ENCODE measurements around the gene NFATC2.

DNA sequence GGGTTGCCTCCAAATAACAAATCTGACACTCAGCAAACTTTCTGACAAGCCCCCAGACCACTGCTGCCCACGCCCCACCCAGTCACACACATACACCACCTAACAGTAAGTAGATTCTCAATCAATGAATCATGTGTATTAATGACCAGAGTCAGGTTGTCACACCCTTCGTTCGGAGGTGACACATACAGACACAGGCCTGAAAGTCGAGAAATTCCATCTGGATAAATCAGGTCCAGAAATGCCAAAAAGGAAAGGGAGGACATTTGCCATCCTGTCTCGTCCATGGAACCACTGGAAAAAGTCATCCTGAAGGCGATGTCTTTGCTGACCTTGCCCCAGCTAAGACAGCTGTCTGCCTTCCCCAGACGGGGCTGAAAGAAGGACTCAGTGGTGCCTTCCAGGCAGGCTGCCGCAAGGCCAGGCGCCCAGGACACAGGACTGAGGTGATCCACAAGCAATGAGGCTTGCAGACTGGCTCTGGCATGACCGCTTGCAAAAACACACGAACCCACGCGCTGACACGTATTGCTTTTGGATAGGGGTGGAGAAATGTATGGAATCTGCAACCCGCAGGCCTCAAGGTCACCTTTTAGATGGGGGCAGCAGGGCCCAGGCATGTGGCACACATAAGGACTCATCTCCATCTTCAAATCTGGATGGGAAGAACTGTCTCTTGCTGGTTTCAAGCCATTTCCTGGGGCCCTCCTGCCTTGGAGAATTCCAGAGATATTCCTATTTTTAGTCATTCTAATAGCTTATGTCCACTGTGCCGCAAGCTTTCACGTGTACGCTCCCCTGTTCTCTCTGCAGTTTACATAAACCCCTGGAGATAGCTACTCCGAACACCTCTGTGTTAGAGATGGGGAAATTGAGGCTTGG, 9.0 kb downstream of the NFATC2 start:
- TF ChIP-seq, protein P1, sequence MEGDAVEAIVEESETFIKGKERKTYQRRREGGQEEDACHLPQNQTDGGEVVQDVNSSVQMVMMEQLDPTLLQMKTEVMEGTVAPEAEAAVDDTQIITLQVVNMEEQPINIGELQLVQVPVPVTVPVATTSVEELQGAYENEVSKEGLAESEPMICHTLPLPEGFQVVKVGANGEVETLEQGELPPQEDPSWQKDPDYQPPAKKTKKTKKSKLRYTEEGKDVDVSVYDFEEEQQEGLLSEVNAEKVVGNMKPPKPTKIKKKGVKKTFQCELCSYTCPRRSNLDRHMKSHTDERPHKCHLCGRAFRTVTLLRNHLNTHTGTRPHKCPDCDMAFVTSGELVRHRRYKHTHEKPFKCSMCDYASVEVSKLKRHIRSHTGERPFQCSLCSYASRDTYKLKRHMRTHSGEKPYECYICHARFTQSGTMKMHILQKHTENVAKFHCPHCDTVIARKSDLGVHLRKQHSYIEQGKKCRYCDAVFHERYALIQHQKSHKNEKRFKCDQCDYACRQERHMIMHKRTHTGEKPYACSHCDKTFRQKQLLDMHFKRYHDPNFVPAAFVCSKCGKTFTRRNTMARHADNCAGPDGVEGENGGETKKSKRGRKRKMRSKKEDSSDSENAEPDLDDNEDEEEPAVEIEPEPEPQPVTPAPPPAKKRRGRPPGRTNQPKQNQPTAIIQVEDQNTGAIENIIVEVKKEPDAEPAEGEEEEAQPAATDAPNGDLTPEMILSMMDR (IDR thresholded peaks at IDR 0.05; ENCODE audit: low read length) = no peak
- no peak for TF ChIP-seq EZH2 (IDR thresholded peaks at IDR 0.05; ENCODE audit: borderline replicate concordance, low read length)
